Naive thymus-derived CD4-positive, alpha-beta T cell (primary cell): Measurements from ENCODE around the gene UBN2. TPM values are rescaled to one million over a fixed set of nuclear protein-coding genes. Genes with fewer than 3 reads are reported as not detected.

Experiments used
- ATAC-seq: fragments of 150-1000 bp; cut with Tn5 transposase; 2 replicates; pipeline ENCODE4 v1.10.0; 2021; ENCODE audit warnings: mild to moderate bottlenecking, moderate library complexity
- CTCF ChIA-PET: fragments of 350-600 bp; sonication (Branson Sonifier 250); formaldehyde crosslinking; loops from one replicate; lab custom pipeline; 2021; ENCODE audit warnings: antibody characterized with exemption; lab: Charles Lee
- POLR2A ChIA-PET: fragments of 350-600 bp; sonication (Branson Sonifier 250); formaldehyde crosslinking; loops from one replicate; lab custom pipeline; 2021; ENCODE audit warnings: antibody characterized with exemption, inconsistent platforms; lab: Charles Lee
- DNase-seq, 9 donors: peaks; one replicate each; pipeline versions ENCODE4 v3.0.0 to v3.0.0-alpha.2; 2020 to 2022; ENCODE audit warnings: mixed read lengths in 1 of 9
- H3K27ac ChIP-seq: one replicate; pipeline ENCODE4 v1.7.0; 2013; ENCODE audit warnings: mild to moderate bottlenecking, low read depth, low read length, moderate library complexity
- H3K27me3 ChIP-seq, 2 donors: one replicate each; pipeline ENCODE4 v1.7.0; 2013; ENCODE audit warnings: low read length in 2 of 2, mild to moderate bottlenecking in 2 of 2, moderate library complexity in 2 of 2; ENCODE audit not compliant: control insufficient read depth in 2 of 2, insufficient read depth in 2 of 2
- H3K36me3 ChIP-seq, 3 experiments: 1 replicate in 2 of 3; 2 replicates in 1 of 3; pipeline ENCODE4 v1.7.0; 2013; ENCODE audit warnings: low read length in 3 of 3, mild to moderate bottlenecking in 3 of 3, moderate library complexity in 1 of 3; ENCODE audit not compliant: insufficient read depth in 3 of 3, control insufficient read depth in 2 of 3
- H3K4me1 ChIP-seq, 2 donors: one replicate each; pipeline ENCODE4 v1.7.0; 2013; ENCODE audit warnings: low read length in 2 of 2, mild to moderate bottlenecking in 2 of 2, moderate library complexity in 1 of 2; ENCODE audit not compliant: control insufficient read depth in 2 of 2, insufficient read depth in 2 of 2
- H3K4me3 ChIP-seq: 2 replicates; pipeline ENCODE4 v1.7.0; 2013; ENCODE audit warnings: mild to moderate bottlenecking, low read length
- H3K9me3 ChIP-seq, 3 experiments: 1 replicate in 2 of 3; 2 replicates in 1 of 3; pipeline ENCODE4 v1.7.0; 2013; ENCODE audit warnings: low read length in 3 of 3; ENCODE audit not compliant: control insufficient read depth in 2 of 3
- H3K27ac Mint-ChIP-seq, 9 donors: one replicate each; pipeline ENCODE4 v1.8.0; 2020 to 2022; ENCODE audit warnings: mixed read lengths in 9 of 9, mild to moderate bottlenecking in 8 of 9, moderate library complexity in 5 of 9, inconsistent platforms in 2 of 9
- H3K27me3 Mint-ChIP-seq, 5 donors: one replicate each; pipeline ENCODE4 v1.8.0; 2021 to 2022; ENCODE audit warnings: mixed read lengths in 5 of 5, mild to moderate bottlenecking in 1 of 5
- H3K36me3 Mint-ChIP-seq, 5 donors: one replicate each; pipeline ENCODE4 v1.8.0; 2020 to 2022; ENCODE audit warnings: mixed read lengths in 5 of 5, mild to moderate bottlenecking in 3 of 5, inconsistent platforms in 1 of 5
- H3K4me1 Mint-ChIP-seq, 7 donors: one replicate each; pipeline ENCODE4 v1.8.0; 2020 to 2022; ENCODE audit warnings: mixed read lengths in 7 of 7, mild to moderate bottlenecking in 3 of 7, inconsistent platforms in 1 of 7
- H3K4me3 Mint-ChIP-seq, 10 donors: one replicate each; pipeline ENCODE4 v1.8.0; 2020 to 2022; ENCODE audit warnings: mild to moderate bottlenecking in 10 of 10, mixed read lengths in 10 of 10, moderate library complexity in 6 of 10, inconsistent platforms in 2 of 10
- H3K9me3 Mint-ChIP-seq, 11 donors: one replicate each; pipeline ENCODE4 v1.8.0; 2020 to 2022; ENCODE audit warnings: mixed read lengths in 11 of 11, mild to moderate bottlenecking in 4 of 11, inconsistent platforms in 1 of 11, moderate library complexity in 1 of 11
- intact Hi-C, 2 donors: fragments of 100-400 bp; cut with micrococcal nuclease; formaldehyde crosslinking; loops; one replicate each; pipeline ENCODE4 v1.15.1; 2023
- polyA plus RNA-seq, 2 donors: library from polyadenylated mRNA; unstranded; fragments of 300-500 nt; fragmentation: Illumina TruSeq; gene quantifications; one replicate each; pipeline ENCODE4 v1.2.3, GENCODE V29; 2021
- total RNA-seq, 6 experiments: library from RNA in 5 of 6; stranded (reverse) in 5 of 6; gene quantifications; 1 replicate in 5 of 6; 2 replicates in 1 of 6; pipeline ENCODE4 v1.2.3 and lab custom pipeline; 2021 to 2026

UBN2 gene
- total and polyA plus RNA-seq, 7 experiments from 2014 or later, result 1.1 to 31.2 (median 19.3) TPM

DNA sequence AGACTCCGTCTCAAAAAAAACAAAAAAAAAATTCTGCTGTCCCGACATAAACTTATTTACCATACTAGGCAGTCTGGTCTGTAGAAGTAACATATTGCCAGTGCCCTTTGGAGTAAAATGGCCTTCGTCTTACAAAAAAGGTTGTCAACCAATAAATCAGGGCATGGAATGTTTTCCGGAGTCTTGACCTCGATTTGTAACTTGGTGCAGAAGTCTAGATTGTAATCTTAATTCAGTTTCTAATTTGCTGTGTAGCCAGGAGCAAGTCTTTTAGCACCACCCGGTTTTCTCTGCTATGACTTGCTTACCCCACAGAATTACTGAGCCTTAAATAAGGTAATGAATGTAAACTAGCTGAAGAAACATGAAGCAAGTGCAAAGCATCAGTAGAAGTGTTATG, 23.2 kb downstream of the UBN2 start:
- Mint-ChIP-seq H3K36me3 (peaks cover 0 to 37% (median 24%) of the 10 kb centered on the region in 5 donors), H3K4me1 (peaks cover 0 to 4% (median 0%) of the 10 kb centered on the region in 7 donors), H3K4me3 (no peak overlapping the region), H3K9me3 (no peaks in the 10 kb centered on the region), H3K27me3 (no peaks in the 10 kb centered on the region), H3K27ac (peak overlapping the region in 1 of 9 donors; percentile 30)
- DNase-seq (no peak), ATAC-seq (no peak)
- no peak overlapping the region for H3K27ac ChIP-seq
- ChIA-PET CTCF (no interaction called here), POLR2A (no interaction called here)
- H3K9me3 ChIP-seq, result no peaks in the 10 kb centered on the region
- H3K36me3 ChIP-seq, result peaks cover 0 to 31% (median 18%) of the 10 kb centered on the region in 3 experiments
- no peaks in the 10 kb centered on the region for H3K27me3 ChIP-seq
- intact Hi-C loops, result no loop called here
- no peak overlapping the region for H3K4me3 ChIP-seq
- H3K4me1 ChIP-seq, result no peaks in the 10 kb centered on the region

DNA sequence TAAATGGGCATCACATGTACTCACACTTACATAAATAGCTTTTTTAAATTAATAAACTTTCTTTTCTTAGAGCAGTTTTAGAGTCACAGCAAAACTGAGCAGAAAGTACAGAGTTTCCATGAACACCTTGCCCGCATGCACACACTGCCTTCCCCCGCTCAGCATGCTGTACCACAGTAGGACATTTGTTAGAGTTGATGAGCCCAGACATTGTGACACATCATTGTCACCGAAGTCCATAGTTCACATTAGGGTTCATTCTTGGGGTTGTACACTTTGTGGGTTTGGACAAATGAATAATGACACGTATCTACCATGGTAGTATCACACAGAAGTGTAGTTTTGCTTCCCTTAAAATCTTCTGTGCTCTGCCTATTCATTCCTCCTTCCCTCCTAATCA, 23.7 kb downstream of the UBN2 start:
- no peak for ATAC-seq
- Mint-ChIP-seq H3K4me1 (peaks cover 0 to 1% (median 0%) of the 10 kb centered on the region in 7 donors), H3K9me3 (no peaks in the 10 kb centered on the region), H3K27ac (no peak overlapping the region), H3K4me3 (no peak overlapping the region), H3K36me3 (peaks cover 0 to 39% (median 24%) of the 10 kb centered on the region in 5 donors), H3K27me3 (no peaks in the 10 kb centered on the region)
- Histone ChIP-seq H3K9me3 (no peaks in the 10 kb centered on the region), H3K27me3 (no peaks in the 10 kb centered on the region), H3K27ac (no peak overlapping the region), H3K4me1 (no peaks in the 10 kb centered on the region), H3K36me3 (peaks cover 0 to 33% (median 19%) of the 10 kb centered on the region in 3 experiments), H3K4me3 (no peak overlapping the region)
- DNase-seq, result no peak
- intact Hi-C loops, result no loop called here
- CTCF ChIA-PET, result no interaction called here
- POLR2A ChIA-PET, result no interaction called here

DNA sequence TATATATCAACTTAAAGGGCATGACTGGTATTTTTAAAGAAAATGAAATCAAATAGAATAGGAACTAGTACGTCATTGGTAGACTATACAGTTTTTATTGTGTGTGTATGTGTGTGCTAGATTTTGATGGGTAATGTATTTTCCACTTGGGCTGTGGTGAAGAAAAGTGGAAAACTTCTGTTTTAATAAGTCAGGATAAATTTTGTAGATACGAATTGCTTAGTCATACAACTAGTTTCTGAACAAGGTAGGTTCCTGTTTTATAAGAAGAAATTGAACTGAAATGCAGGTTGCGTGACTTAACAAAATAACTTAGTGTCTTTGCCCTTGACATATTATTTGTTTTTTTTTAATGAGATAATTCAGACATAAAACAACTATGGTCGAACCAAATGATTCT, 24.3 kb downstream of the UBN2 start:
- ATAC-seq (no peak), DNase-seq (no peak)
- Mint-ChIP-seq H3K9me3 (no peaks in the 10 kb centered on the region), H3K4me3 (no peak overlapping the region), H3K36me3 (peaks cover 0 to 39% (median 24%) of the 10 kb centered on the region in 5 donors), H3K27me3 (no peaks in the 10 kb centered on the region), H3K4me1 (peaks cover 0 to 1% (median 0%) of the 10 kb centered on the region in 7 donors), H3K27ac (no peak overlapping the region)
- H3K27me3 ChIP-seq, result no peaks in the 10 kb centered on the region
- H3K27ac ChIP-seq, result no peak overlapping the region
- H3K36me3 ChIP-seq, result peaks cover 0 to 33% (median 21%) of the 10 kb centered on the region in 3 experiments
- POLR2A ChIA-PET, result no interaction called here
- CTCF ChIA-PET, result no interaction called here
- no peaks in the 10 kb centered on the region for H3K9me3 ChIP-seq
- intact Hi-C loops, result no loop called here
- no peak overlapping the region for H3K4me3 ChIP-seq
- no peaks in the 10 kb centered on the region for H3K4me1 ChIP-seq

GRCh38 chr7:139259142-139259541, 28.1 kb downstream of the UBN2 start:
- CTCF ChIA-PET, result no interaction called here

DNA sequence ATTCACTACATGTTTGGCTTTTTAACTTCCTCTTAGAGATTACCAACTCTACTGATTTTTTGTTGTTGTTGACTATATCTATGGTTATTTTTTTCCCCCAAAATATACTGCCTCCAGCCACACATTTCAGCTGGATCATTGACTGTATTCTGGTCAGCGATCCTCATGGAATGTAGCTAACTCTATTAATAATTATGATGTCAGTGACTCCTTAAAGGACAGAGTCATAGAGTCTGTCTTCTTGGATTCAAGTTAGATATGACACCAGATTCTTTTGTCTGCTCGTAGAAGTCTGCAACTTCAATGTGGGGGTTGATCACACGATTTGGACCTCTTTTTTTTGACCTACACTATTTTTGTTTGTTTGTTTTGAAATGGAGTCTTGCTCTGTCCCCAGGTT, 33.2 kb downstream of the UBN2 start:
- ATAC-seq (no peak), DNase-seq (no peak)
- CTCF ChIA-PET, result no interaction called here
- no peak overlapping the region for H3K4me3 ChIP-seq
- Mint-ChIP-seq H3K27me3 (no peaks in the 10 kb centered on the region), H3K9me3 (no peaks in the 10 kb centered on the region), H3K4me3 (no peak overlapping the region), H3K36me3 (peaks cover 8 to 53% (median 24%) of the 10 kb centered on the region in 5 donors), H3K27ac (no peak overlapping the region), H3K4me1 (no peaks in the 10 kb centered on the region)
- H3K4me1 ChIP-seq, result no peaks in the 10 kb centered on the region
- no peaks in the 10 kb centered on the region for H3K27me3 ChIP-seq
- POLR2A ChIA-PET, result no interaction called here
- H3K27ac ChIP-seq, result no peak overlapping the region
- peaks cover 5 to 50% (median 15%) of the 10 kb centered on the region in 3 experiments for H3K36me3 ChIP-seq
- H3K9me3 ChIP-seq, result no peaks in the 10 kb centered on the region
- intact Hi-C loops, result no loop called here

More at GRCh38 chr7:139259142-139259541, 28.1 kb downstream of the UBN2 start:
- no peak overlapping the region for H3K4me3 Mint-ChIP-seq
- H3K4me1 Mint-ChIP-seq, result no peaks in the 10 kb centered on the region
- H3K4me1 ChIP-seq, result no peaks in the 10 kb centered on the region
- peak overlapping the region in 2 of 9 donors; percentile 14 to 74 for H3K27ac Mint-ChIP-seq
- DNase-seq (no peak), ATAC-seq (no peak)
- H3K27me3 ChIP-seq, result no peaks in the 10 kb centered on the region
- no peak overlapping the region for H3K4me3 ChIP-seq
- peaks cover 5 to 34% (median 24%) of the 10 kb centered on the region in 3 experiments for H3K36me3 ChIP-seq
- no peaks in the 10 kb centered on the region for H3K9me3 ChIP-seq
- H3K27me3 Mint-ChIP-seq, result no peaks in the 10 kb centered on the region
- POLR2A ChIA-PET, result no interaction called here
- H3K36me3 Mint-ChIP-seq, result peaks cover 0 to 34% (median 16%) of the 10 kb centered on the region in 5 donors
- H3K27ac ChIP-seq, result no peak overlapping the region
- H3K9me3 Mint-ChIP-seq, result no peaks in the 10 kb centered on the region
- intact Hi-C loops, result no loop called here

DNA sequence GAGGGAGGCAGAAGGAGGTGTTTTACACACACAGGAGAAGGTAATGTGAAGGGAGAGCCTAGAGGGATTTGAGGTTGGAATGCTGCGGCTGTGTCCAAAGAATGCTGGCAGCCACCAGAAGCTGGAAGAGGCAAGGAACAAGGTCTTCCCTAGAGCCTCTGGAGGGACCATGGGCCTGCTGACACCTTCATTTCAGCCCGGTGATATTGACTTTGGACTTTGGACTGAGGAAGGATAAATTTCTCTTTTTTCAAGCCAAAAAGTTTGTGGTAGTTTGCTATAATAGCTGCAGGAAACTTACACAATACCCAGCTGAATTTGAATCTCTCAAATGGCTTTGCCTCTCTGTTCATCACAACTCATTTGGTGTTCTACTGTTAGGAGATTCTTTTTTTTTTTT, 34.6 kb downstream of the UBN2 start:
- no peak overlapping the region for H3K4me3 Mint-ChIP-seq
- intact Hi-C loops, result no loop called here
- H3K4me1 ChIP-seq, result no peaks in the 10 kb centered on the region
- no peak for ATAC-seq
- no peak overlapping the region for H3K4me3 ChIP-seq
- DNase-seq, result no peak
- ChIA-PET POLR2A (no interaction called here), CTCF (no interaction called here)
- peaks cover 8 to 50% (median 28%) of the 10 kb centered on the region in 5 donors for H3K36me3 Mint-ChIP-seq
- no peaks in the 10 kb centered on the region for H3K4me1 Mint-ChIP-seq
- peaks cover 5 to 47% (median 9%) of the 10 kb centered on the region in 3 experiments for H3K36me3 ChIP-seq
- H3K27ac ChIP-seq, result no peak overlapping the region
- no peaks in the 10 kb centered on the region for H3K27me3 ChIP-seq
- H3K9me3 ChIP-seq, result no peaks in the 10 kb centered on the region
- no peaks in the 10 kb centered on the region for H3K27me3 Mint-ChIP-seq
- H3K9me3 Mint-ChIP-seq, result no peaks in the 10 kb centered on the region
- H3K27ac Mint-ChIP-seq, result peak overlapping the region in 2 of 9 donors; percentile 34 to 63
